ENCODE measurements around the gene PRAMEF1.
"Not testable (repeated sequence)": the region's sequence is repeated elsewhere in the genome, so short reads cannot be mapped to it uniquely, and the experiment has no call there.

Gene PRAMEF1, protein sequence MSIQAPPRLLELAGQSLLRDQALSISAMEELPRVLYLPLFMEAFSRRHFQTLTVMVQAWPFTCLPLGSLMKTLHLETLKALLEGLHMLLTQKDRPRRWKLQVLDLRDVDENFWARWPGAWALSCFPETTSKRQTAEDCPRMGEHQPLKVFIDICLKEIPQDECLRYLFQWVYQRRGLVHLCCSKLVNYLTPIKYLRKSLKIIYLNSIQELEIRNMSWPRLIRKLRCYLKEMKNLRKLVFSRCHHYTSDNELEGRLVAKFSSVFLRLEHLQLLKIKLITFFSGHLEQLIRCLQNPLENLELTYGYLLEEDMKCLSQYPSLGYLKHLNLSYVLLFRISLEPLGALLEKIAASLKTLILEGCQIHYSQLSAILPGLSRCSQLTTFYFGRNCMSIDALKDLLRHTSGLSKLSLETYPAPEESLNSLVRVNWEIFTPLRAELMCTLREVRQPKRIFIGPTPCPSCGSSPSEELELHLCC

DNA sequence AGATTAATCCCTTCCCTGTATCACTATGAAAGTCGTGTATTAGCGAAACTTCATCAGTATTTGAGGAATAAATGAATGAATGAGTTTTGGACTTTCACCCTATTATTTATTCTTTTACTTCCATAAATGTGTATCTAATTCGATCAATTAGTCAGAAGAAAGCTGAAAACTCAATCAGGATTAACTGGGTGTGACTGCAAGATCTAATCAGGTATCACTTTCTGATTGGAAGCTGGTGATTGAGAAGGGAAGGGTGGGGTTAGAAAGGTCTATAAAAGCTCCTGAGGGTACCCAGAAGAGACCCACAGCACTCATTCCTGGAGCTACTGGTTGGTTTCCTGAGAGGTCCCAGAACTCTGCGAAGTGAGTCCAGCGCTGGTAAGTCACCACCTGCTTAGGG lies at the start of gene PRAMEF1:
PRAMEF1 (plus strand) TSS at position 301 of the 400 bp plus-strand sequence. CDS start 1,831 bp downstream, outside the sequence.
- H3K36me3 Mint-ChIP-seq, H3K4me3 Mint-ChIP-seq, H3K4me1 Mint-ChIP-seq, DNase-seq, H3K27me3 Mint-ChIP-seq, H3K9me3 Mint-ChIP-seq, H3K27ac Mint-ChIP-seq, CTCF ChIA-PET: not testable (repeated sequence)

DNA sequence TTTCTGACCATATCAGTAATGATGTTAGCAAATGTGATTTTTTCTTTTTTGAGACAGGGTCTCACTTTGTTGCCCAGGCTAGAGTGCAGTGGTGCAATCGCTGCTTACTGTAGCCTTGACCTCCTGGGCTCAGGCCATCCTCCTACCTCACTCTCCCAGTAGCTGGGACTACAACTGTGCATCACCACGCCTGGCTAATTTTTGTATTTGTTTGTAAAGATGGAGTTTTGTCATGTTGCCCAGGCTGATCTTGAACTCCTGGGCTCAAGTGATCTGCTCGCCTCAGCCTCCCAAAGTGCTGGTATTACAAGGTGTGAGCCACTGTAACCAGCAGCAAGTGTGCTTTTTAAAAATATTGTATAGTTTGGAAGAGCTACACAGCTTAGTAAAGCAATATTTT lies 49.3 kb upstream of the PRAMEF1 start:
- H3K9me3 Mint-ChIP-seq: no peaks in the 10 kb centered on the region
- H3K27me3 Mint-ChIP-seq: peaks cover 9% of the 10 kb centered on the region
- H3K27ac Mint-ChIP-seq: no peak overlapping the region
- no peak overlapping the region for H3K4me3 Mint-ChIP-seq
- DNase-seq: no peak
- H3K36me3 Mint-ChIP-seq: no peaks in the 10 kb centered on the region
- CTCF ChIA-PET: interaction anchor here (0.6 kb wide), 1 partner anchor 1751 kb away, joined by 3 read pairs; no protein-coding TSS in a partner anchor
- no peaks in the 10 kb centered on the region for H3K4me1 Mint-ChIP-seq

DNA sequence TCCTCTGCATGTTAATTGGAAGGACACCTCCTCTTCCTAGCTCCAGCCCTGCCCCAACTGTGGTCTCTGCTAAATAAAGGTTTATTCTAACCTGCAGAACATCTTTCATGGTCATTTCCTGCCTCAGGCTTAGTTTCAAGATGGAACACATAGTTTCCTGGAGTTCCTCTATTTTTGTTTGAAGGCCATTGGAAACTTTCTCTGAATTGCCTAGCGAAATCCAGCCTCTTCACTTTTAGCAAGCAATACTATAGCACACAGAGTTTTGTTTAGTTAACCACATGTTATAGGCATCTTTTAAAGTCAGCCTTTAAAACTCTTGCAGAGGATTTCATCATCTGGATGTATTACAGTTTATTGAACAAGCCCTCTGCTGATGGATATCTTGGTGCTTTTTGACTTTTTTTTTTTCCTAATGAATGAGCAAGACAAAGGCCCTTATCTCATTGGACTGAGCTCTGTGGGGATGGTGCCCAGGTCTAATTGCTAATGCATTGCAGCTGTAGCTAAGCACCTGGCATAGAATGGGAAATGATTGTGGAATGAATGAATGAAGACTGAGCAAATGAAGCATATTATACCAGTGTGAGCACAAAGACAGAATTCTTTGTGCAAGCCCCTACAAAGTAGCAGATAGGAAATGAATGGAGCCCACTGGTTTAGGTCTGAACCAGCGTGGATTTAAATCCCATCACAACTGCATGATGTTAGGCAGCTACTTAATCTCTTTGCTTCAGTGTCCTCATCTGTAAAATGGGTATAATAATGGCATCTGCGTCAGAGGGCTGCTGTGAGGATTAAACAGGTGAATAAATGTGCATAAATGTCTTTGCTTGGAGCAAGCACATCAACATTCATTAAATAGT lies 45.8 kb upstream of the PRAMEF1 start:
- Mint-ChIP-seq H3K27ac (no peak overlapping the region), H3K36me3 (peaks cover 1% of the 10 kb centered on the region), H3K4me1 (no peaks in the 10 kb centered on the region), H3K27me3 (peaks cover 17% of the 10 kb centered on the region), H3K4me3 (no peak overlapping the region), H3K9me3 (peaks cover 11% of the 10 kb centered on the region)
- DNase-seq: no peak
- CTCF ChIA-PET: no interaction called here

DNA sequence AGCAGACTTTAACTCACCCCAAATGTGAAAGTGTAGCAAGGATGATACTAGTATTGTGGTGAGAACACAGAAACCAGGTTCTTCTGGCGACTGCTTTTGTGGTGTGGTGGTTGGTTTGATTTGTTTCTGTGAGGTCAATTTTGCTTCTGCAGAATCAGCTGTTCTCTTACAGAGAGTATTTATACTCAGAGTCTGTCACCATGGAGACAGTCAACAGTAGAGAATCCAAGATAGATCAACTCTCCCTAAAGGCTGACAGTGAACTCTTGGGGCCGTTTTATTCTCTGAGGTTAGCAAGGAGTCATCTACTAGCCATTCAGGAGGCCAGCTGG lies 45.2 kb upstream of the PRAMEF1 start, which contains the start of gene CFAP107:
CFAP107 (plus strand) TSS at position 209 of the 332 bp plus-strand sequence. CDS start 231 bp downstream, outside the sequence.
- Mint-ChIP-seq H3K27me3 (peaks cover 17% of the 10 kb centered on the region), H3K9me3 (peaks cover 11% of the 10 kb centered on the region), H3K4me3 (no peak within 1 kb of the TSS), H3K36me3 (peaks cover 1% of the 10 kb centered on the region), H3K27ac (no peak within 1 kb of the TSS), H3K4me1 (no peaks in the 10 kb centered on the region)
- CTCF ChIA-PET: no interaction called here
- DNase-seq: no peak

DNA sequence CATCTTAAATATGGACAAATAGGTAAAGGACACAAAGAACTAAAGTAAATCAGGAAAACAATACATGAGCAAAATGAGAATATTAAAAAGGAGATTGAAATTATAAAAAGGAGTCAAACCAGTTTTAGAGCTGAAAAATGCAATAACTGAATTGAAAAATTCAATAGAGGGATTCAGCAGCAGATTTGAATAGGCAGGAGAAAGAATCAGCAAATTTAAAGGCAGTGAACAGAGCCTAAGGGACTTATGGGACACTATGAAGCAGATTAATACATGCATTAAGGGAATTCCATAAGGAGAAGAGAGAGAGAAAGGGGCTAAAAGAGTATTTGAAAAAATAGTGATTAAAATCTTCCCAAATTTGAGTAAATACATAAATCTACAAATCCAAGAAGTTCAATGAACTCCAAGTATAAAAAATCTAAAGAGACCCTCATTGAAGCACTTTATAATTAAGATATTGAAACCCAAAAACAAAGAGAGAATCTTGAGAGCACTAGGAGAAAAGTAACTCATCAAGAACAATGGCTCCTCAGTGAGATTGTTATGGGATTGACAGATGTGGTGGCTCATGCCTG lies 42.3 kb upstream of the PRAMEF1 start:
- H3K27me3 Mint-ChIP-seq: peaks cover 17% of the 10 kb centered on the region
- peaks cover 11% of the 10 kb centered on the region for H3K9me3 Mint-ChIP-seq
- DNase-seq: no peak
- no peaks in the 10 kb centered on the region for H3K4me1 Mint-ChIP-seq
- H3K4me3 Mint-ChIP-seq: no peak overlapping the region
- peaks cover 1% of the 10 kb centered on the region for H3K36me3 Mint-ChIP-seq
- no peak overlapping the region for H3K27ac Mint-ChIP-seq
- CTCF ChIA-PET: no interaction called here

DNA sequence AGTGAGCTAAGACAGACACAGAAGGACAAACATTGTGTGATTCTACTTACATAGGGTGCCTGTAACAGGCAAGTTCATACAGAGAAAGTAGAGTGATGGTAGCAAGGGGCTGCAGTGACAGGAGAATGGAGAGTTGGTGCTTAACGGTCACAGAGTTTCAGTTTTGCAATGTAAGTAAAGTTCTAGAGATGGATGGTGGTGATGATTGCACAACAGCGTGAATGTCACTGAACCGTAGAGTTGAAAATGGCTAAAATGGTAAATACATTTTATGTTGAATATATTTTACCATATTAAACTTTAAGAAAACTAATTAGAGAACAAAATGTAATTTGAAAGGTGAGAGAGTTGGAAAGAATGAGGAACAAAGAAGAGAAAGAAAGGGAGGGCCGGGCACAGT lies 36.5 kb upstream of the PRAMEF1 start:
- no peak for DNase-seq
- no peak overlapping the region for H3K4me3 Mint-ChIP-seq
- CTCF ChIA-PET: no interaction called here
- H3K27ac Mint-ChIP-seq: no peak overlapping the region
- no peaks in the 10 kb centered on the region for H3K4me1 Mint-ChIP-seq
- H3K9me3 Mint-ChIP-seq: no peaks in the 10 kb centered on the region
- no peaks in the 10 kb centered on the region for H3K36me3 Mint-ChIP-seq
- H3K27me3 Mint-ChIP-seq: peaks cover 17% of the 10 kb centered on the region

DNA sequence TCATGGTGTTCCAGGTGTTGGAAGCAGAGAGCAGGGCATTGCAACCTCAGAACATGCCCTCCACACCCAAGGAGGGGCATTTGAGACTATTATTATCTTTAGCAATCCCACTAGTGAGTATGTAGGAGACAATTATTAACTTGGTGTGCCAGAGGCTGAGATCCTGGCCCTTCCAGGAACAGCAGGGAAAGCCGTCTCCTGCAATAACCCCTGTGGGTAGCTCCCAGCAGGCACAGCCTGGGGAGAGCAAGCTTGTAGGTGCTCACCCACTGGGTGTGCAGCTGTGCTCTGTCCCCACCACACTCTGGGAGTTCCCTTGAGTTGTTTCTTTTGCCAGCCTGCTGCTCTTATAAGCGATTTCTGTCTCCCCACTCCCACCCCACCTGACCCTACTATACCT lies 34.9 kb upstream of the PRAMEF1 start:
- no peak overlapping the region for H3K4me3 Mint-ChIP-seq
- no peaks in the 10 kb centered on the region for H3K9me3 Mint-ChIP-seq
- CTCF ChIA-PET: no interaction called here
- H3K36me3 Mint-ChIP-seq: no peaks in the 10 kb centered on the region
- H3K27me3 Mint-ChIP-seq: peaks cover 17% of the 10 kb centered on the region
- H3K4me1 Mint-ChIP-seq: no peaks in the 10 kb centered on the region
- no peak overlapping the region for H3K27ac Mint-ChIP-seq
- DNase-seq: no peak

DNA sequence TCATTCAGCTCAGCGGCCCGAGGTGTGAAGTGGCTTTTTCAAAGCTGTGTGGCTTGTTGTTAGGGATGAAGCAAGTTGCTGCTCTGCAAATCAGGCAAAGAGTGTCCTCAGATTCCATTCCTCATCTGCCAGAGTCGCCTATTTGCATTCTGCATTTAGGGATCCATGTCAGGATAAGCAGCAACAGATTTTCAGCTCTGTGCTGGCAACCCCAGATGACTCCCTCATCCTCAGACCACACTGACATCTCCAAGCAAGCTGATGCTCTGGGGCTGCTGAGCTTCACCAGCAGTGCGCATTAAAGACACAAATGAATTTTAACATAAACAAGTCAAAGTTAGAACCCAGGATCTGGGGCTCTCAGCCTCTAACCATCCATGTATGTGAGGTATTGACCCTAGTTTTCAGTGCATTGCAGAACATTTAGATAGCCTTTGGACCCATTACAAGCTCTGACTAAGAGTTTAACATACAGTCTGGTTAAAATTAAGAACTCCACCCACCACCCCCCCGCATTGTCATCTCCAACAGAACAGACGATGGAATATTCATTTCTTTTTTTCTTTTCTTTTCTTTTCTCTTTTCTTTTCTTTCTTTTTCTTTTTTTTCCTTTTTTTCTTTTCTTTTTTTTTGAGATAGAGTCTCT lies 34.3 kb upstream of the PRAMEF1 start:
- CTCF ChIA-PET: no interaction called here
- H3K27me3 Mint-ChIP-seq: peaks cover 17% of the 10 kb centered on the region
- H3K4me1 Mint-ChIP-seq: no peaks in the 10 kb centered on the region

DNA sequence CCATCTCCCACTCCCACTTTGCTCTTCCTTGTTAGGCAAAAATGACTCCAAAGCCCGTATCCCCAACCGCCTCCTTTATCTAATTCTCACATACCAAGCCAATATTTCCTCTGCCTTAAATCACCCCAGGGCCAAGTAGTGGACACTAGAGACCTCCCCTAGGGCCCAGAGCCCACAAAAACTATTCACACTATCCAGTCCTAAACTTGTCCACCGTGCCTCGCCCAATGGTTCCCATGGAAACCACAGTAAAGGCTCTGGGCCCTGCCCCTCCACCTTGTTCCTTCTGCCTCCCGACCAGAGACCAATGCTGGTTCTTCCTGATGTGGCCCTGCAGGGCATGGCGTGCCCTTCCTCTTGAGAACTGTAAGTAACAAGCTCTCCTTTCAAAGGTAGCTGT lies 33.4 kb upstream of the PRAMEF1 start:
- H3K9me3 Mint-ChIP-seq: no peaks in the 10 kb centered on the region
- no peaks in the 10 kb centered on the region for H3K4me1 Mint-ChIP-seq
- CTCF ChIA-PET: interaction anchor here (0.6 kb wide), 1 partner anchor 1967 kb away, joined by 4 read pairs; no protein-coding TSS in a partner anchor
- no peaks in the 10 kb centered on the region for H3K36me3 Mint-ChIP-seq
- no peak overlapping the region for H3K27ac Mint-ChIP-seq
- peaks cover 22% of the 10 kb centered on the region for H3K27me3 Mint-ChIP-seq
- H3K4me3 Mint-ChIP-seq: no peak overlapping the region
- DNase-seq: no peak

More for the DNA sequence above, 34.3 kb upstream of the PRAMEF1 start:
- Mint-ChIP-seq H3K36me3 (no peaks in the 10 kb centered on the region), H3K27ac (no peak overlapping the region), H3K4me3 (no peak overlapping the region), H3K9me3 (no peaks in the 10 kb centered on the region)
- DNase-seq: no peak

DNA sequence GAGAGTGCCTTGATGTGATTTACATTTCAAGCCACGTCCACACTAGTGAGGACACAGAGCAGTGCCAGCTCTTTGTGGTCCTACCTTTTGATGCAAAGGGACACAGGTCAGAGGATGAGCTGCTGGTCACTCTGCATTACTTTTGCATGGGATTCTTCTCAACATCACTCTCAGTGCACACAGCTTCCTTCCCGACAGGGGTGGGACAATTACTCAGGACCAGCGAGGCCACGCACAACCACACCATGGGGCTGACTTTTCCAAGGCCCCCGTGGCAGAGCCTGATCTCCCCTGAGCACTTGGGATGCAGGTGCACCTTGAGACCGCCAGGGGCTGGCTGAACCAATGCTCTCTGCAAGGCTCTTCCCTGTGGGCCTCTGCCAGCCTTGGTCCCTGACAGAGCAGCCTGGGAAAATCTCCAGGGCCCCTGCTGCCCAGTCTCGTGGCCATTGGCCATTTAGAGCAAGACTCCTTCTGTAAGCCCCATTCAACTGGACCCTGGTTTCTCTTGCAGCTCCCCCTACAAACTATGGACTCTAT lies 30.9 kb upstream of the PRAMEF1 start:
- Mint-ChIP-seq H3K4me1 (no peaks in the 10 kb centered on the region), H3K27me3 (peaks cover 18% of the 10 kb centered on the region), H3K9me3 (no peaks in the 10 kb centered on the region), H3K27ac (no peak overlapping the region), H3K36me3 (no peaks in the 10 kb centered on the region), H3K4me3 (no peak overlapping the region)
- CTCF ChIA-PET: no interaction called here
- no peak for DNase-seq

DNA sequence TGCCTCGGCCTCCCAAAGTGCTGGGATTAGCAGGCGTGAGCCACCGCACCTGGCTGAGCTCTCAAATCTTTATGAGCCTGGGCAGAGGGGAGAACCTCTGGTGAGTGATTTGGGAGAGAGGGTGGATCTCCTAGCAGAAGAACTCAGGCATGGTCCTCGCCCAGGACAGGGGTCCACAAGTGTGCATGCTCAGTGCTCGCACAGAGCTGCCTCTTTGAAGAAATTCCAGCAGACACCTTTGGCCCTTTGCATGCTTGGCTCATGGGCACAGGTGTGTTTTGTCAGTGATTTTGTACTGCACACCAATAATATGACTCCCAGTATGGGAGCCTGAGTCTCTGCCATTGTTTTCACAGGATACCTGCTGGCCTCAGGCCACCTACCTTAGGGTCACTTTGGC lies 29.4 kb upstream of the PRAMEF1 start:
- no peak for DNase-seq
- CTCF ChIA-PET: no interaction called here
- Mint-ChIP-seq H3K4me1 (no peaks in the 10 kb centered on the region), H3K4me3 (no peak overlapping the region), H3K36me3 (no peaks in the 10 kb centered on the region), H3K9me3 (no peaks in the 10 kb centered on the region), H3K27ac (no peak overlapping the region), H3K27me3 (peaks cover 16% of the 10 kb centered on the region)

DNA sequence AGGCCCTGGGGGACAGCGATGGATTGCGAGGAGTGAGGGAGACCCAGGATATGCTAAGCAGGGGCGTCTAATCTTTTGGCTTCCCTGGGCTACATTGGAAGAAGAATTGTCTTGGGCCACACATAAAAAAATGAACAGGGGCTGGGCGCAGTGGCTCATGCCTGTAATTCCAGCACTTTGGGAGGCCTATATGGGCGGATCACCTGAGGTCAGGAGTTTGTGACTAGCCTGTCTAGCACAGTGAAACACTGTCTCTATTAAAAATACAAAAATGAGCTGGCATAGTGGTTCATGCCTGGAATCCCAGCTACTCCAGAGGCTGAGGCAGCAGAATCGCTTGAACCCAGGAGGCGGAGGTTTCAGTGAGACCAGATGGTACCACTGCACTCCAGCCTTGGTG lies 28.4 kb upstream of the PRAMEF1 start:
- Mint-ChIP-seq H3K36me3 (no peaks in the 10 kb centered on the region), H3K27ac (no peak overlapping the region)
- CTCF ChIA-PET: no interaction called here

DNA sequence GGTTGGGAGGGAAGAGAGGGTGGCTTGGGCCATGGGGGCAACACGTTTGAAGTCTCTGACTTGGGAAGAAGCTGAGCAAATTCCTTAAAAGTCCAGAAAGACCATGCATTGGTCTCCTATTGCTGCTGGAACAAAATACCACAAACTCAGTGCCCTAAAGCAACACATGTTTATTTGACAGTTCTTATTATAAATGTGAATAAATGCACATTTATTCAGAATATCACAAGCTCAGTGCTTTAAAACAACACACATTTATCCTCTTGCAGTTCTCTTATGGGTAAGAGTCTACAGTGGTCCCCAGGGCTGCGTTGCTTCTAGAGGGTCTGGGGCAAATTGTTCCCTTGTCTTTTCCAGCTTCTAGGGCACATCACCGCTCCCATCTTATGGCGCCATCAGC lies 27.7 kb upstream of the PRAMEF1 start:
- DNase-seq: no peak
- no peak overlapping the region for H3K27ac Mint-ChIP-seq
- H3K4me3 Mint-ChIP-seq: no peak overlapping the region
- H3K4me1 Mint-ChIP-seq: no peaks in the 10 kb centered on the region
- no peaks in the 10 kb centered on the region for H3K36me3 Mint-ChIP-seq
- CTCF ChIA-PET: no interaction called here
- H3K9me3 Mint-ChIP-seq: no peaks in the 10 kb centered on the region
- H3K27me3 Mint-ChIP-seq: peaks cover 8% of the 10 kb centered on the region

More for the DNA sequence above, 28.4 kb upstream of the PRAMEF1 start:
- Mint-ChIP-seq H3K27me3 (peaks cover 8% of the 10 kb centered on the region), H3K9me3 (no peaks in the 10 kb centered on the region), H3K4me3 (no peak overlapping the region), H3K4me1 (no peaks in the 10 kb centered on the region)
- no peak for DNase-seq

DNA sequence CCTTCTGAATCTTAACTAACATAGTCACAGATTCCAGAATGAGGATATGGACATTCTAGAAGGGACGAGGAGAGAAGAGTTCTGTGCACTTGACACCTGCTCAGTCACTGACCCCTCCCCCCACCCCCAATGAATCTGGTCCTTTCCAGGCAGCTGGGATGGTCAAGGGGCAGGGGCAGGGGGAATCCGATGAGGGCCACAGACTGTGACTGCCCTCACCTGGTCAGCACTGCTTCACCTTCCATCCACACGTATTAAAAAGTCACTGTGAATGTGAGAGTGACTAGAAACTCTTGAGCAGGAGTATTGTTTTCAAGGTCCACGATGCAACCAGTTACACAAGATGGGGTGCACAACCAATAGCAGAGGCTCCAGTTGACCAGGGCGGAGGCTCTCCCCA lies 27.2 kb upstream of the PRAMEF1 start:
- DNase-seq: no peak
- peaks cover 13% of the 10 kb centered on the region for H3K27me3 Mint-ChIP-seq
- CTCF ChIA-PET: no interaction called here
- H3K36me3 Mint-ChIP-seq: no peaks in the 10 kb centered on the region
- H3K4me3 Mint-ChIP-seq: no peak overlapping the region
- no peaks in the 10 kb centered on the region for H3K9me3 Mint-ChIP-seq
- H3K27ac Mint-ChIP-seq: no peak overlapping the region
- no peaks in the 10 kb centered on the region for H3K4me1 Mint-ChIP-seq
